HepG2 (cell line): Measurements from ENCODE around the gene OSM. TPM values are rescaled to one million over a fixed set of nuclear protein-coding genes. Genes with fewer than 3 reads are reported as not detected.

Experiments
- ATAC-seq: fragments of 200-7000 bp; cut with Tn5 transposase; 3 replicates; pipeline ENCODE4 v1.9.1; 2020; ENCODE audit warnings: mild to moderate bottlenecking, moderate library complexity
- BruUV-seq: library from RNA; stranded (reverse); fragments of 400-500 nt; replicated peaks from 2 replicates; lab custom pipeline; 2021; lab: Mats Ljungman, UMichigan
- CTCF ChIA-PET: fragments of 300-600 bp; formaldehyde crosslinking; extraction: SDS; loops from one replicate; lab custom pipeline; 2021; ENCODE audit warnings: low total read pairs, inconsistent platforms, low intra/inter-chr PET ratio; lab: Yijun Ruan, JAX
- POLR2A ChIA-PET: fragments of 350-600 bp; sonication (Branson Sonifier 250); formaldehyde crosslinking; loops from one replicate; lab custom pipeline; 2020; ENCODE audit warnings: antibody characterized with exemption, inconsistent platforms; lab: Yijun Ruan, JAX
- DNase-seq: peaks from one replicate; pipeline ENCODE4 v3.0.0-alpha.2; 2015; ENCODE audit warnings: low spot score
- FAIRE-seq: peaks from 3 replicates; lab custom pipeline; 2011; peaks lifted over from hg19 to GRCh38; lab: Jason Lieb, UNC
- H2AFZ ChIP-seq: one replicate; pipeline ENCODE4 v1.6.1; 2011; ENCODE audit warnings: low read length, inconsistent platforms
- H3K27ac ChIP-seq: fragments of 300-600 bp; 3 replicates; pipeline ENCODE4 v1.8.0; 2011; ENCODE audit warnings: mixed run types, mild to moderate bottlenecking, mixed read lengths, low read length, inconsistent platforms; ENCODE audit not compliant: insufficient read depth; ENCODE audit errors: extremely low read length
- H3K27me3 ChIP-seq, 2 experiments: fragments of 200-600 bp in 1 of 2; 2 replicates in 1 of 2; 3 replicates in 1 of 2; pipeline versions ENCODE4 v1.6.0 to v1.8.0; 2011; ENCODE audit warnings: low read length in 2 of 2, mild to moderate bottlenecking in 2 of 2, moderate library complexity in 2 of 2, inconsistent platforms in 1 of 2; ENCODE audit not compliant: insufficient read depth in 2 of 2, control insufficient read depth in 1 of 2
- H3K36me3 ChIP-seq, 2 experiments: fragments of 200-600 bp in 1 of 2; replicated peaks in 1 of 2; 2 replicates in 1 of 2; 3 replicates in 1 of 2; pipeline versions ENCODE4 v1.5.1 to v1.8.0; 2011; ENCODE audit warnings: low read length in 2 of 2, inconsistent platforms in 1 of 2; ENCODE audit not compliant: insufficient read depth in 2 of 2, control insufficient read depth in 1 of 2
- H3K4me1 ChIP-seq: 2 replicates; pipeline ENCODE4 v1.5.1; 2012; ENCODE audit warnings: low read length, inconsistent platforms; ENCODE audit not compliant: insufficient read depth
- H3K4me2 ChIP-seq: 2 replicates; pipeline ENCODE4 v1.6.0; 2011; ENCODE audit warnings: low read depth, low read length, inconsistent platforms
- H3K4me3 ChIP-seq, 3 experiments: fragments of 200-600 bp in 1 of 3; sonication (generic), shearing (Covaris generic) in 1 of 3; replicated peaks in 1 of 3; 2 replicates each; pipeline ENCODE4 v1.5.1; 2011 to 2016; ENCODE audit warnings: low read length in 3 of 3, inconsistent platforms in 2 of 3, low read depth in 2 of 3, mild to moderate bottlenecking in 2 of 3, control low read depth in 1 of 3, mixed read lengths in 1 of 3; ENCODE audit not compliant: insufficient read depth in 1 of 3
- H3K79me2 ChIP-seq: one replicate; pipeline ENCODE4 v1.6.1; 2011; ENCODE audit warnings: low read length, inconsistent platforms; ENCODE audit not compliant: insufficient read depth
- H3K9ac ChIP-seq: 2 replicates; pipeline ENCODE4 v1.6.0; 2011; ENCODE audit warnings: mild to moderate bottlenecking, low read depth, low read length, inconsistent platforms; ENCODE audit not compliant: insufficient read depth
- H3K9me3 ChIP-seq: 2 replicates; pipeline ENCODE4 v1.5.1; 2012; ENCODE audit warnings: mild to moderate bottlenecking, low read length
- H4K20me1 ChIP-seq: 2 replicates; pipeline ENCODE4 v1.6.0; 2011; ENCODE audit warnings: inconsistent platforms, mild to moderate bottlenecking, low read length, moderate library complexity; ENCODE audit not compliant: insufficient read depth
- MAFF ChIP-seq: IDR thresholded peaks from 2 replicates; pipeline ENCODE4 v1.6.1; 2011; ENCODE audit warnings: low read depth, low read length, improper control_type of control experiment
- MBD4 ChIP-seq: IDR thresholded peaks from 2 replicates; pipeline ENCODE4 v1.6.1; 2012; ENCODE audit warnings: low read length, inconsistent platforms, borderline replicate concordance
- ZFP90 ChIP-seq: sonication (generic); formaldehyde crosslinking; IDR thresholded peaks from 2 replicates; pipeline ENCODE4 v1.8.0; 2022; ENCODE audit warnings: missing genetic modification reagents, mild to moderate bottlenecking, inconsistent platforms, borderline replicate concordance
- ZKSCAN8 ChIP-seq: IDR thresholded peaks from 2 replicates; pipeline ENCODE4 v1.6.1; 2016; ENCODE audit warnings: borderline replicate concordance, missing genetic modification reagents, missing compliant biosample characterization
- ZNF160 ChIP-seq: sonication (generic); formaldehyde crosslinking; IDR thresholded peaks from 2 replicates; pipeline ENCODE4 v1.8.0; 2022; ENCODE audit warnings: mild to moderate bottlenecking, inconsistent platforms, missing genetic modification reagents
- ZNF282 ChIP-seq: fragments of 450-650 bp; IDR thresholded peaks from 2 replicates; pipeline ENCODE4 v1.6.1; 2018; ENCODE audit not compliant: partially characterized antibody
- ZNF350 ChIP-seq: sonication (generic); formaldehyde crosslinking; IDR thresholded peaks from 2 replicates; pipeline ENCODE4 v1.4.0; 2020; ENCODE audit warnings: mild to moderate bottlenecking, low read depth, missing genetic modification reagents, borderline replicate concordance
- WGBS: methylation state at CpG from one replicate; pipeline ENCODE4 v1.1.6; 2017; ENCODE audit warnings: low lambda C conversion rate; 5-methylcytosine and 5-hydroxymethylcytosine counted together
- in situ Hi-C: cut with HindIII; loops from 2 replicates; pipeline ENCODE4 v1.10.0; 2017; ENCODE audit warnings: low pct_unique_long_range_greater_than_20kb; ENCODE audit not compliant: extremely low pct_ligation_motif_present
- intact Hi-C: fragments of 100-400 bp; cut with micrococcal nuclease; formaldehyde crosslinking; loops from one replicate; pipeline ENCODE4 v1.10.0; 2022; ENCODE audit not compliant: unreplicated experiment
- polyA plus RNA-seq, 8 experiments: library from polyadenylated mRNA; depleted of rRNA in 3 of 8; stranded (reverse) in 7 of 8; unstranded in 1 of 8; fragments of >200 nt; fragmentation: Illumina TruSeq in 4 of 8; extraction: Trizol in 4 of 8; gene quantifications; 2 replicates each; pipeline versions ENCODE4 v1.2.1 to v1.2.3, GENCODE V29; 2011 to 2016; ENCODE audit warnings: low read depth in 4 of 8, missing spikeins in 1 of 8, mixed read lengths in 1 of 8; ENCODE audit not compliant: insufficient read depth in 1 of 8
- total RNA-seq, 5 experiments: library from RNA; depleted of rRNA; stranded (reverse); fragments of >200 nt; fragmentation: Illumina TruSeq; extraction: Trizol; gene quantifications; 2 replicates each; pipeline ENCODE4 v1.2.3, GENCODE V29; 2016; ENCODE audit warnings: low read depth in 1 of 5
- TF ChIP-seq, protein P1 (sequence below): sonication (generic); formaldehyde crosslinking; IDR thresholded peaks from 2 replicates; pipeline ENCODE4 v1.4.0; 2020; ENCODE audit warnings: mild to moderate bottlenecking, missing genetic modification reagents, borderline replicate concordance
- TF ChIP-seq, protein P2 (sequence below): sonication (generic); formaldehyde crosslinking; IDR thresholded peaks from 2 replicates; pipeline ENCODE4 v1.5.1; 2020; ENCODE audit warnings: mild to moderate bottlenecking, missing genetic modification reagents, borderline replicate concordance

Gene OSM
- total and polyA plus RNA-seq, 2 of the 13 experiments (the other 11 are each of a cell fraction or from before 2014, with no cell fraction given): not detected

DNA sequence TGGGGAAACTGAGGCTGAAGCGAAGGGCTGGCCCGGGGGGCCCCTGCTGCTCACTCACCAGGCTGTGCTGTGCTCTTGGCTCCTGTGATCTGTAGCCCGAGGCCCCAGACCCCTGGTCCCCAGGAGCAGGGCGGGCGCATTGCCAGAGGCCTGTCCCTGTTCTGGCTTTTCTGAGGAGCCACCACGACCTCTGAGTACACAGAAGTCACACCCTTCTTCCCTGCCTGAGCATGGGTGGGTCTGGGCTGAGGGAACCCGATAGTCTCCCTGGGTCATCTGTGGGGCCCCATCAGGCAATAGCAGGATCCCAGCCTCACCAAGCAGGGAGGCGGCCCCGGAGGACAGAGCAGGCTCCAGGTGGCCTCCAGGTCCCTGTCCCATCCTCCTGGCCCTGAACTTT, 17.5 kb upstream of the OSM start:
- no peaks in the 10 kb centered on the region for H3K79me2 ChIP-seq
- no peak overlapping the region for H3K4me3 ChIP-seq
- H3K27me3 ChIP-seq: no peaks in the 10 kb centered on the region; a peak in 1 of 5 replicates
- TF ChIP-seq MAFF: no peak
- no peak for TF ChIP-seq ZKSCAN8 (CRISPR knock-in tag)
- no peak for TF ChIP-seq ZNF350 (CRISPR knock-in tag)
- TF ChIP-seq, protein P1, sequence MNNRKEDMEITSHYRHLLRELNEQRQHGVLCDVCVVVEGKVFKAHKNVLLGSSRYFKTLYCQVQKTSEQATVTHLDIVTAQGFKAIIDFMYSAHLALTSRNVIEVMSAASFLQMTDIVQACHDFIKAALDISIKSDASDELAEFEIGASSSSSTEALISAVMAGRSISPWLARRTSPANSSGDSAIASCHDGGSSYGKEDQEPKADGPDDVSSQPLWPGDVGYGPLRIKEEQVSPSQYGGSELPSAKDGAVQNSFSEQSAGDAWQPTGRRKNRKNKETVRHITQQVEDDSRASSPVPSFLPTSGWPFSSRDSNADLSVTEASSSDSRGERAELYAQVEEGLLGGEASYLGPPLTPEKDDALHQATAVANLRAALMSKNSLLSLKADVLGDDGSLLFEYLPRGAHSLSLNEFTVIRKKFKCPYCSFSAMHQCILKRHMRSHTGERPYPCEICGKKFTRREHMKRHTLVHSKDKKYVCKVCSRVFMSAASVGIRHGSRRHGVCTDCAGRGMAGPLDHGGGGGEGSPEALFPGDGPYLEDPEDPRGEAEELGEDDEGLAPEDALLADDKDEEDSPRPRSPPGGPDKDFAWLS: no peak
- TF ChIP-seq MBD4: no peak
- no peak for TF ChIP-seq ZNF160
- TF ChIP-seq, protein P2, sequence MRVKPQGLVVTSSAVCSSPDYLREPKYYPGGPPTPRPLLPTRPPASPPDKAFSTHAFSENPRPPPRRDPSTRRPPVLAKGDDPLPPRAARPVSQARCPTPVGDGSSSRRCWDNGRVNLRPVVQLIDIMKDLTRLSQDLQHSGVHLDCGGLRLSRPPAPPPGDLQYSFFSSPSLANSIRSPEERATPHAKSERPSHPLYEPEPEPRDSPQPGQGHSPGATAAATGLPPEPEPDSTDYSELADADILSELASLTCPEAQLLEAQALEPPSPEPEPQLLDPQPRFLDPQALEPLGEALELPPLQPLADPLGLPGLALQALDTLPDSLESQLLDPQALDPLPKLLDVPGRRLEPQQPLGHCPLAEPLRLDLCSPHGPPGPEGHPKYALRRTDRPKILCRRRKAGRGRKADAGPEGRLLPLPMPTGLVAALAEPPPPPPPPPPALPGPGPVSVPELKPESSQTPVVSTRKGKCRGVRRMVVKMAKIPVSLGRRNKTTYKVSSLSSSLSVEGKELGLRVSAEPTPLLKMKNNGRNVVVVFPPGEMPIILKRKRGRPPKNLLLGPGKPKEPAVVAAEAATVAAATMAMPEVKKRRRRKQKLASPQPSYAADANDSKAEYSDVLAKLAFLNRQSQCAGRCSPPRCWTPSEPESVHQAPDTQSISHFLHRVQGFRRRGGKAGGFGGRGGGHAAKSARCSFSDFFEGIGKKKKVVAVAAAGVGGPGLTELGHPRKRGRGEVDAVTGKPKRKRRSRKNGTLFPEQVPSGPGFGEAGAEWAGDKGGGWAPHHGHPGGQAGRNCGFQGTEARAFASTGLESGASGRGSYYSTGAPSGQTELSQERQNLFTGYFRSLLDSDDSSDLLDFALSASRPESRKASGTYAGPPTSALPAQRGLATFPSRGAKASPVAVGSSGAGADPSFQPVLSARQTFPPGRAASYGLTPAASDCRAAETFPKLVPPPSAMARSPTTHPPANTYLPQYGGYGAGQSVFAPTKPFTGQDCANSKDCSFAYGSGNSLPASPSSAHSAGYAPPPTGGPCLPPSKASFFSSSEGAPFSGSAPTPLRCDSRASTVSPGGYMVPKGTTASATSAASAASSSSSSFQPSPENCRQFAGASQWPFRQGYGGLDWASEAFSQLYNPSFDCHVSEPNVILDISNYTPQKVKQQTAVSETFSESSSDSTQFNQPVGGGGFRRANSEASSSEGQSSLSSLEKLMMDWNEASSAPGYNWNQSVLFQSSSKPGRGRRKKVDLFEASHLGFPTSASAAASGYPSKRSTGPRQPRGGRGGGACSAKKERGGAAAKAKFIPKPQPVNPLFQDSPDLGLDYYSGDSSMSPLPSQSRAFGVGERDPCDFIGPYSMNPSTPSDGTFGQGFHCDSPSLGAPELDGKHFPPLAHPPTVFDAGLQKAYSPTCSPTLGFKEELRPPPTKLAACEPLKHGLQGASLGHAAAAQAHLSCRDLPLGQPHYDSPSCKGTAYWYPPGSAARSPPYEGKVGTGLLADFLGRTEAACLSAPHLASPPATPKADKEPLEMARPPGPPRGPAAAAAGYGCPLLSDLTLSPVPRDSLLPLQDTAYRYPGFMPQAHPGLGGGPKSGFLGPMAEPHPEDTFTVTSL (CRISPR knock-in tag): no peak
- TF ChIP-seq ZFP90: no peak
- TF ChIP-seq ZNF282: no peak
- ChIA-PET CTCF (no interaction called here), POLR2A (no interaction called here)
- no TSS peak for BruUV-seq
- H3K4me2 ChIP-seq: no peak overlapping the region
- H3K27ac ChIP-seq: no peak overlapping the region
- H3K36me3 ChIP-seq: no peaks in the 10 kb centered on the region
- no peak overlapping the region for H2AFZ ChIP-seq
- no peak overlapping the region for H3K9ac ChIP-seq
- FAIRE-seq (no peak), DNase-seq (no peak), ATAC-seq (no peak)
- no peaks in the 10 kb centered on the region for H3K9me3 ChIP-seq
- H3K4me1 ChIP-seq: peaks cover 12% of the 10 kb centered on the region
- intact Hi-C loops: no loop called here
- 72% methylated on average over 6 of the region's 9 CpGs for WGBS
- H4K20me1 ChIP-seq: no peaks in the 10 kb centered on the region
- in situ Hi-C loops: no loop called here
